HepG2 (cell line): ENCODE data around the gene KIF3C. TPM values are rescaled to one million over a fixed set of nuclear protein-coding genes. Genes with fewer than 3 reads are reported as not detected.

Experiments used
- FOXK2 ChIP-seq: fragments of 450-650 bp; IDR thresholded peaks from 2 replicates; pipeline ENCODE4 v1.6.1; 2016
- HHEX ChIP-seq: IDR thresholded peaks from 2 replicates; pipeline ENCODE4 v1.6.1; 2016; ENCODE audit warnings: control low read depth
- HNF4G ChIP-seq, 2 experiments: sonication (generic) in 1 of 2; formaldehyde crosslinking in 1 of 2; IDR thresholded peaks; 2 replicates each; pipeline versions ENCODE4 v1.4.0 to v1.6.1; 2011 to 2020; ENCODE audit warnings: borderline replicate concordance in 2 of 2, low read depth in 2 of 2, mild to moderate bottlenecking in 2 of 2, low read length in 1 of 2, missing genetic modification reagents in 1 of 2, moderate library complexity in 1 of 2
- MED1 ChIP-seq: sonication (generic); formaldehyde crosslinking; IDR thresholded peaks from 2 replicates; pipeline ENCODE4 v1.4.0; 2020; ENCODE audit warnings: missing genetic modification reagents
- MTF2 ChIP-seq: sonication (generic); formaldehyde crosslinking; IDR thresholded peaks from 2 replicates; pipeline ENCODE4 v1.5.0; 2020; ENCODE audit warnings: missing genetic modification reagents, borderline replicate concordance
- MYC ChIP-seq: sonication (generic); formaldehyde crosslinking; IDR thresholded peaks from 2 replicates; pipeline ENCODE4 v1.9.0; 2021; ENCODE audit warnings: missing genetic modification reagents, borderline replicate concordance
- RAD21 ChIP-seq: fragments of 450-650 bp; formaldehyde crosslinking; IDR thresholded peaks from 2 replicates; pipeline ENCODE4 v1.5.0; 2020; ENCODE audit warnings: mild to moderate bottlenecking
- SNAI1 ChIP-seq: sonication (generic); formaldehyde crosslinking; IDR thresholded peaks from 2 replicates; pipeline ENCODE4 v1.5.0; 2020; ENCODE audit warnings: mild to moderate bottlenecking, missing genetic modification reagents, borderline replicate concordance
- SRF ChIP-seq: IDR thresholded peaks from 2 replicates; pipeline ENCODE4 v1.6.1; 2011; ENCODE audit warnings: mild to moderate bottlenecking, low read depth, low read length, moderate library complexity
- TFAP4 ChIP-seq: sonication (generic); IDR thresholded peaks from 2 replicates; pipeline ENCODE4 v1.6.1; 2016; ENCODE audit warnings: low read depth, borderline replicate concordance
- TOPORS ChIP-seq: sonication (generic); formaldehyde crosslinking; IDR thresholded peaks from 2 replicates; pipeline ENCODE4 v1.8.0; 2023; ENCODE audit warnings: mild to moderate bottlenecking, missing genetic modification reagents
- WIZ ChIP-seq: sonication (generic); formaldehyde crosslinking; IDR thresholded peaks from 2 replicates; pipeline ENCODE4 v1.5.1; 2020; ENCODE audit warnings: mild to moderate bottlenecking, missing genetic modification reagents
- YY1 ChIP-seq: IDR thresholded peaks from 2 replicates; pipeline ENCODE4 v1.6.1; 2011; ENCODE audit warnings: low read length, low read depth, moderate library complexity, mild to moderate bottlenecking; ENCODE audit not compliant: insufficient read depth, insufficient replicate concordance
- ZNF543 ChIP-seq: sonication (generic); formaldehyde crosslinking; IDR thresholded peaks from 2 replicates; pipeline ENCODE4 v1.4.0; 2020; ENCODE audit warnings: mild to moderate bottlenecking, missing genetic modification reagents
- ZNF550 ChIP-seq: sonication (generic); formaldehyde crosslinking; IDR thresholded peaks from 2 replicates; pipeline ENCODE4 v1.4.0; 2020; ENCODE audit warnings: mild to moderate bottlenecking, missing genetic modification reagents, borderline replicate concordance
- ZNF572 ChIP-seq: sonication (generic); formaldehyde crosslinking; IDR thresholded peaks from 2 replicates; pipeline ENCODE4 v1.5.1; 2020; ENCODE audit warnings: mild to moderate bottlenecking, missing genetic modification reagents
- polyA plus RNA-seq, 8 experiments: library from polyadenylated mRNA; depleted of rRNA in 3 of 8; stranded (reverse) in 7 of 8; unstranded in 1 of 8; fragments of >200 nt; fragmentation: Illumina TruSeq in 4 of 8; extraction: Trizol in 4 of 8; gene quantifications; 2 replicates each; pipeline versions ENCODE4 v1.2.1 to v1.2.3, GENCODE V29; 2011 to 2016; ENCODE audit warnings: low read depth in 4 of 8, missing spikeins in 1 of 8, mixed read lengths in 1 of 8; ENCODE audit not compliant: insufficient read depth in 1 of 8
- total RNA-seq, 5 experiments: library from RNA; depleted of rRNA; stranded (reverse); fragments of >200 nt; fragmentation: Illumina TruSeq; extraction: Trizol; gene quantifications; 2 replicates each; pipeline ENCODE4 v1.2.3, GENCODE V29; 2016; ENCODE audit warnings: low read depth in 1 of 5
- TF ChIP-seq, protein P1 (sequence below): sonication (generic); formaldehyde crosslinking; IDR thresholded peaks from 2 replicates; pipeline ENCODE4 v1.5.0; 2020; ENCODE audit warnings: missing genetic modification reagents
- TF ChIP-seq, protein P2 (sequence below): sonication (generic); formaldehyde crosslinking; IDR thresholded peaks from 2 replicates; pipeline ENCODE4 v1.8.0; 2022; ENCODE audit warnings: missing genetic modification reagents, mild to moderate bottlenecking, moderate library complexity, borderline replicate concordance
- TF ChIP-seq, protein P3 (sequence below), 2 experiments: sonication (generic) in 1 of 2; formaldehyde crosslinking in 1 of 2; IDR thresholded peaks; 2 replicates each; pipeline versions ENCODE4 v1.4.0 to v1.6.1; 2018 to 2020; ENCODE audit warnings: missing genetic modification reagents in 2 of 2, borderline replicate concordance in 1 of 2, low read depth in 1 of 2, mild to moderate bottlenecking in 1 of 2, missing biosample characterization in 1 of 2
- TF ChIP-seq, protein P4 (sequence below): sonication (generic); formaldehyde crosslinking; IDR thresholded peaks from 2 replicates; pipeline ENCODE4 v1.4.0; 2020; ENCODE audit warnings: missing genetic modification reagents, borderline replicate concordance

KIF3C gene
- total and polyA plus RNA-seq, 2 of the 13 experiments (the other 11 are each of a cell fraction or from before 2014, with no cell fraction given): 3.6 to 4.9 TPM

GRCh38 chr2:25982273-25982967 is at the start of gene KIF3C (continued):
- TF ChIP-seq, protein P1, sequence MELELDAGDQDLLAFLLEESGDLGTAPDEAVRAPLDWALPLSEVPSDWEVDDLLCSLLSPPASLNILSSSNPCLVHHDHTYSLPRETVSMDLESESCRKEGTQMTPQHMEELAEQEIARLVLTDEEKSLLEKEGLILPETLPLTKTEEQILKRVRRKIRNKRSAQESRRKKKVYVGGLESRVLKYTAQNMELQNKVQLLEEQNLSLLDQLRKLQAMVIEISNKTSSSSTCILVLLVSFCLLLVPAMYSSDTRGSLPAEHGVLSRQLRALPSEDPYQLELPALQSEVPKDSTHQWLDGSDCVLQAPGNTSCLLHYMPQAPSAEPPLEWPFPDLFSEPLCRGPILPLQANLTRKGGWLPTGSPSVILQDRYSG: no peak
- TF ChIP-seq WIZ (CRISPR knock-in tag): 0 out of 2 replicates have a peak, but pooled peaks have one; percentile 27
- no peak; the same call in 1 of the 2 replicates for TF ChIP-seq MED1 (CRISPR knock-in tag)
- no peak for TF ChIP-seq SNAI1 (CRISPR knock-in tag)
- no peak for TF ChIP-seq HNF4G (IDR thresholded peaks at IDR 0.05; ENCODE audit: borderline replicate concordance, low read depth, low read length)
- no peak for TF ChIP-seq HNF4G (CRISPR knock-in tag; IDR thresholded peaks at IDR 0.05; ENCODE audit: borderline replicate concordance, low read depth)
- no peak for TF ChIP-seq MYC (CRISPR knock-in tag)
- TF ChIP-seq MTF2 (CRISPR knock-in tag): no peak
- 0 out of 2 replicates have a peak, but pooled peaks have one; percentile 8 for TF ChIP-seq TOPORS (CRISPR knock-in tag)
- no peak for TF ChIP-seq ZNF550 (CRISPR knock-in tag)
- no peak for TF ChIP-seq RAD21 (CRISPR knock-in tag)
- TF ChIP-seq, protein P2, sequence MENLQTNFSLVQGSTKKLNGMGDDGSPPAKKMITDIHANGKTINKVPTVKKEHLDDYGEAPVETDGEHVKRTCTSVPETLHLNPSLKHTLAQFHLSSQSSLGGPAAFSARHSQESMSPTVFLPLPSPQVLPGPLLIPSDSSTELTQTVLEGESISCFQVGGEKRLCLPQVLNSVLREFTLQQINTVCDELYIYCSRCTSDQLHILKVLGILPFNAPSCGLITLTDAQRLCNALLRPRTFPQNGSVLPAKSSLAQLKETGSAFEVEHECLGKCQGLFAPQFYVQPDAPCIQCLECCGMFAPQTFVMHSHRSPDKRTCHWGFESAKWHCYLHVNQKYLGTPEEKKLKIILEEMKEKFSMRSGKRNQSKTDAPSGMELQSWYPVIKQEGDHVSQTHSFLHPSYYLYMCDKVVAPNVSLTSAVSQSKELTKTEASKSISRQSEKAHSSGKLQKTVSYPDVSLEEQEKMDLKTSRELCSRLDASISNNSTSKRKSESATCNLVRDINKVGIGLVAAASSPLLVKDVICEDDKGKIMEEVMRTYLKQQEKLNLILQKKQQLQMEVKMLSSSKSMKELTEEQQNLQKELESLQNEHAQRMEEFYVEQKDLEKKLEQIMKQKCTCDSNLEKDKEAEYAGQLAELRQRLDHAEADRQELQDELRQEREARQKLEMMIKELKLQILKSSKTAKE (CRISPR knock-in tag): no peak
- TF ChIP-seq TFAP4: peak; percentile 12; the same call in 1 of the 2 replicates
- TF ChIP-seq, protein P3, sequence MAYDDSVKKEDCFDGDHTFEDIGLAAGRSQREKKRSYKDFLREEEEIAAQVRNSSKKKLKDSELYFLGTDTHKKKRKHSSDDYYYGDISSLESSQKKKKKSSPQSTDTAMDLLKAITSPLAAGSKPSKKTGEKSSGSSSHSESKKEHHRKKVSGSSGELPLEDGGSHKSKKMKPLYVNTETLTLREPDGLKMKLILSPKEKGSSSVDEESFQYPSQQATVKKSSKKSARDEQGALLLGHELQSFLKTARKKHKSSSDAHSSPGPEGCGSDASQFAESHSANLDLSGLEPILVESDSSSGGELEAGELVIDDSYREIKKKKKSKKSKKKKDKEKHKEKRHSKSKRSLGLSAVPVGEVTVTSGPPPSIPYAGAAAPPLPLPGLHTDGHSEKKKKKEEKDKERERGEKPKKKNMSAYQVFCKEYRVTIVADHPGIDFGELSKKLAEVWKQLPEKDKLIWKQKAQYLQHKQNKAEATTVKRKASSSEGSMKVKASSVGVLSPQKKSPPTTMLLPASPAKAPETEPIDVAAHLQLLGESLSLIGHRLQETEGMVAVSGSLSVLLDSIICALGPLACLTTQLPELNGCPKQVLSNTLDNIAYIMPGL (CRISPR knock-in tag; IDR thresholded peaks at IDR 0.05; ENCODE audit: borderline replicate concordance in 1 of 2, low read depth in 1 of 2): peak; percentile 11 to 43; a peak in 2 of 4 replicates
- TF ChIP-seq HHEX (CRISPR knock-in tag): no peak
- TF ChIP-seq ZNF543 (CRISPR knock-in tag): no peak
- TF ChIP-seq, protein P4, sequence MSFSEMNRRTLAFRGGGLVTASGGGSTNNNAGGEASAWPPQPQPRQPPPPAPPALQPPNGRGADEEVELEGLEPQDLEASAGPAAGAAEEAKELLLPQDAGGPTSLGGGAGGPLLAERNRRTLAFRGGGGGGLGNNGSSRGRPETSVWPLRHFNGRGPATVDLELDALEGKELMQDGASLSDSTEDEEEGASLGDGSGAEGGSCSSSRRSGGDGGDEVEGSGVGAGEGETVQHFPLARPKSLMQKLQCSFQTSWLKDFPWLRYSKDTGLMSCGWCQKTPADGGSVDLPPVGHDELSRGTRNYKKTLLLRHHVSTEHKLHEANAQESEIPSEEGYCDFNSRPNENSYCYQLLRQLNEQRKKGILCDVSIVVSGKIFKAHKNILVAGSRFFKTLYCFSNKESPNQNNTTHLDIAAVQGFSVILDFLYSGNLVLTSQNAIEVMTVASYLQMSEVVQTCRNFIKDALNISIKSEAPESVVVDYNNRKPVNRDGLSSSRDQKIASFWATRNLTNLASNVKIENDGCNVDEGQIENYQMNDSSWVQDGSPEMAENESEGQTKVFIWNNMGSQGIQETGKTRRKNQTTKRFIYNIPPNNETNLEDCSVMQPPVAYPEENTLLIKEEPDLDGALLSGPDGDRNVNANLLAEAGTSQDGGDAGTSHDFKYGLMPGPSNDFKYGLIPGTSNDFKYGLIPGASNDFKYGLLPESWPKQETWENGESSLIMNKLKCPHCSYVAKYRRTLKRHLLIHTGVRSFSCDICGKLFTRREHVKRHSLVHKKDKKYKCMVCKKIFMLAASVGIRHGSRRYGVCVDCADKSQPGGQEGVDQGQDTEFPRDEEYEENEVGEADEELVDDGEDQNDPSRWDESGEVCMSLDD (CRISPR knock-in tag): peak; percentile 65; the same call in 1 of the 2 replicates
- TF ChIP-seq FOXK2: no peak
- no peak for TF ChIP-seq SRF
- TF ChIP-seq YY1: peak; percentile 51
- peak; percentile 10; the same call in 1 of the 2 replicates for TF ChIP-seq ZNF572 (CRISPR knock-in tag)
